ENCODE measurements around the gene PROSER1.
"Not testable (repeated sequence)": the region's sequence is repeated elsewhere in the genome, so short reads cannot be mapped to it uniquely, and the experiment has no call there.

PROSER1 gene

GRCh38 chr13:39037880-39038568 is at the start of gene PROSER1, which contains the start of gene NHLRC3:
TSS of gene PROSER1 (minus strand) at chr13:39038089. CDS start at chr13:39037242, 847 bp downstream.
TSS of gene NHLRC3 (plus strand) at chr13:39038456. CDS start at chr13:39038640, 184 bp downstream.
- peak; percentile 85 for DNase-seq

GRCh38 chr13:39086251-39086945 is 48.5 kb upstream of the PROSER1 start:
- not testable (repeated sequence) for DNase-seq

- no peak for DNase-seq
Measured at GRCh38 chr13:39073983-39074382, 36.1 kb upstream of the PROSER1 start.

GRCh38 chr13:39072842-39073241 is 35.0 kb upstream of the PROSER1 start:
- no peak for DNase-seq

- DNase-seq = no peak
Measured at GRCh38 chr13:39062004-39062403, 24.1 kb upstream of the PROSER1 start.

- DNase-seq = no peak
Measured at GRCh38 chr13:39058040-39058439, 20.2 kb upstream of the PROSER1 start.

GRCh38 chr13:39056018-39056417 is 18.1 kb upstream of the PROSER1 start:
- no peak for DNase-seq

GRCh38 chr13:39054112-39054511 is 16.2 kb upstream of the PROSER1 start:
- DNase-seq = no peak

- DNase-seq = no peak
Measured at GRCh38 chr13:39052944-39053343, 15.1 kb upstream of the PROSER1 start.

- DNase-seq = peak; percentile 27
Measured at GRCh38 chr13:39051157-39051556, 13.3 kb upstream of the PROSER1 start.

- DNase-seq = no peak
Measured at GRCh38 chr13:39049274-39049673, 11.4 kb upstream of the PROSER1 start.

GRCh38 chr13:39048806-39049205 is 10.9 kb upstream of the PROSER1 start:
- no peak for DNase-seq

- DNase-seq = no peak
Measured at GRCh38 chr13:39047560-39047959, 9.7 kb upstream of the PROSER1 start.

- no peak for DNase-seq
Measured at GRCh38 chr13:39044536-39044935, 6.6 kb upstream of the PROSER1 start.

GRCh38 chr13:39040206-39040605 is 2.3 kb upstream of the PROSER1 start:
- no peak for DNase-seq

- no peak for DNase-seq
Measured at GRCh38 chr13:39039041-39039440, 1.2 kb upstream of the PROSER1 start.

- peak; percentile 81 for DNase-seq
Measured at GRCh38 chr13:39038569-39039030, 711 bp upstream of the PROSER1 start.

- DNase-seq = no peak
Measured at GRCh38 chr13:39037410-39037879, 444 bp downstream of the PROSER1 start.

GRCh38 chr13:39036212-39036611 is 1.7 kb downstream of the PROSER1 start:
- DNase-seq = peak; percentile 54

GRCh38 chr13:39035799-39036198 is 2.1 kb downstream of the PROSER1 start:
- DNase-seq = no peak

GRCh38 chr13:39035204-39035603 is 2.7 kb downstream of the PROSER1 start:
- DNase-seq = no peak

GRCh38 chr13:39034085-39034484 is 3.8 kb downstream of the PROSER1 start:
- DNase-seq = no peak

- no peak for DNase-seq
Measured at GRCh38 chr13:39032150-39032549, 5.7 kb downstream of the PROSER1 start.

GRCh38 chr13:39025433-39025839 is 12.5 kb downstream of the PROSER1 start:
- no peak for DNase-seq

Measured in activated CD4-positive, alpha-beta T cell treated with anti-CD3 and anti-CD28 coated beads, Interleukin-10, Interleukin-2, amounts not matched to agents 100 ng/mL and 50 ng/mL, durations not matched to agents 16 hours and 8 hours (primary cell).